ENCODE results near the gene RSPH6A. TPM values are rescaled to one million over a fixed set of nuclear protein-coding genes. Genes with fewer than 3 reads are reported as not detected.

RSPH6A gene
- total RNA-seq, 1 donor from 2014 or later = under 0.01 TPM

DNA sequence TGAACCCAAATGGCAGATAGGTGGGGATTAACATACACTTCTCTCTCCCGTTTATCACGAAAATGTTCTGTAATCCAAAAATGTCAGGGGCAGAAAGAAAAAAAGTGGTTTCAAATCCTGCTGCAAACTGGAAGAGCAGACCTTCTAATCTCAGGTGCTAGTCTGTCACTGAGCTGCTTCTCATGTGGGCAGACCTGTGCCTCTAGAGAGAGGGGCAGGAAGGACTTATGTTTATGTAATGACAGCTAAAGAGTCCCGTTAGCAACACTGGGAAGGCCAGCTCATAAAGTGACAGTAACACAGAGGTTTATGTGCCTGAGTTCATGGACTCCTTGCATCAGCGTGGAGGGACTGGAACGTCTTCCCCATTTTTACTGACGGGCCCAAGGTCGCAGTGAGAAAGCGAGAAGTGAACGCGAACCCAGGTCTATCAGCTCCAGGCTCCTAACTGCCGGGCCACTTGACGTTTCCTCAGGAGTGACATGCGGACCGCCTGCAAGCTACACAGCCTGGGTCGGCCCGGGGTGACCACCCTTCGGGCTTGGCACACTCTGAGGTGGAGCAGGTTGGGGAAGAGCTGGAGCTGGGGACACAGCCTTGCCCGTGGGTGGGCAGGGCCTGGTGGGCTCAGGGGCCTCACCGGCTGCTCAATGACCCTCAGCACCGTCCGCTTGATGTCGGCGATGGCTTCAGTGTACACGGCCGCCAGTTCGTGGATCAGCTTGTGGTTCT lies 9.6 kb upstream of the RSPH6A start:
- no peak for DNase-seq

- DNase-seq = peak; percentile 75
Measured at GRCh38 chr19:45824041-45824471, 8.9 kb upstream of the RSPH6A start.

DNA sequence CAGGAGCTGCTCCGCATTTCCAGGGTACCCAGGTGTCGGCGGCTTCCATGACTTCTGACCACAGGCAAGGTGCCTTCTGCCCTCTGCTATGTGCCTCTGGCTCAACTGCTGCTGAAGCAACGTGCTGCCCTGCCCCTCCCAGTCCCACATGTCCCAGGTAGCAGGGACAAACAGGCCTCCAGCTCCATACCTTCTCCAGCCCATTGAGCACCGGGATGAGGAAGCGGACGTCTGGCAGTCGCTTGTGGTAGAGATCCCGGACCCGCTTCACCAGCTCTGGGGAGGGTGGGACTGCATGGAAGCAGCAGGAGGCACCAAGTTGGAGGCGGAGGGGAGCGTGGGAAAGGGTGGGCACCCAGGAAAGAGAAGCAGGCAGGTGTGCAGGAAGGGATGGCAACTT lies 8.1 kb upstream of the RSPH6A start:
- no peak for DNase-seq

GRCh38 chr19:45822716-45823115 lies 7.6 kb upstream of the RSPH6A start:
- DNase-seq = no peak

DNA sequence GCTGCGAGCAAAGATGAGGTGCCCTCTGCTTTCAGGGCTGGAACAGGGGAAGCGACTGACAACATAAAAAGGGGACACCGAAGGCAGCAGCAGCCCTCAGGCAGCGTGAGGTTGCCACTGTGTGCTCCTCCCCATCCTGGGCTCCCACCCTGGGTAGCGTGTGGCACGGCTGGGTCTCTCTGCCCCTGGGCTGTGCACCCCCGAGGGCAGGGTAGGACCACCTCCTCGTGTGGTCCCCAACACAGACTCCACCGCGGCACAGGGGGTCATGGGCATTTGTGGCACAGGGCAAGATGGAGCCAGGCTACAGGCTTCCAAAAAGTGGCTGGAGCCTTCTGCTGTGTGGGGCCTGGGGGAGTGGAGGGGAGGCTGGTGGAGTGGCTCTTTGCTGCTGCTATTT lies 6.5 kb upstream of the RSPH6A start:
- DNase-seq = no peak

- DNase-seq = no peak
Measured at GRCh38 chr19:45821103-45821521, 6.0 kb upstream of the RSPH6A start.

DNA sequence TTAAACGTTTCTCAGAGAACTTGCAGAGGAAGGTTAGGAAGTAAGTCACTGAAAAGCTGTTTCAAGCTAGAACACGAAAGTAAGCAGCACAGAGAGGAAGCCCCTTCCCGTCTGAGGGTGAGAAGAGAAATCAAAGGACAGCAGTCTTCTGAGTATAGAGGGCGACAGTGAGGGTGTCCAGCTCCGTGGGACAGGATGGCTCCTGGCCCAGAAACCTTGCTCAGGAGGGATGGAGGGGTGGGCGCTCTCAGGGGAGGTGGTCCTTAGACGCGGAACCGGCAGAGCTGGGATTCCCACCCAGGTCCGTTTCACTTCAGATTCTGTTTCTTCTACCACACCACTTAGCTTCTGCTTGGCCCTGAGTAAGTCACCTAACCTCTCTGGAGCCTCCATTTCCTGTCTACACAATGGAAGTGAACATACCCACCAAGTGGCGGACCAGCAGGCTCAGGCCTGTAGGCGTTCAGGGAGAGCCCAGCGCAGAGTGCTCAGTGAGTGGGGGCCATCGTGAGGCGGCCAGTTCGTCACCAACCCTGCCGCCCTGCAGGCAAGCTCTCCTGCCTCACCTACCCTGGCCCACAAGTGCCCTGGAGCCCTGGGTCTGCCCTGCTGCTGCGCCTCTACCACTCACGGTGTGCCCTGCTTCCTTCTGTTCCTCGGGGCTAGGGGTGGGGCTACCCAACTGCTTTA lies 5.5 kb upstream of the RSPH6A start:
- DNase-seq = peak; percentile 76

DNA sequence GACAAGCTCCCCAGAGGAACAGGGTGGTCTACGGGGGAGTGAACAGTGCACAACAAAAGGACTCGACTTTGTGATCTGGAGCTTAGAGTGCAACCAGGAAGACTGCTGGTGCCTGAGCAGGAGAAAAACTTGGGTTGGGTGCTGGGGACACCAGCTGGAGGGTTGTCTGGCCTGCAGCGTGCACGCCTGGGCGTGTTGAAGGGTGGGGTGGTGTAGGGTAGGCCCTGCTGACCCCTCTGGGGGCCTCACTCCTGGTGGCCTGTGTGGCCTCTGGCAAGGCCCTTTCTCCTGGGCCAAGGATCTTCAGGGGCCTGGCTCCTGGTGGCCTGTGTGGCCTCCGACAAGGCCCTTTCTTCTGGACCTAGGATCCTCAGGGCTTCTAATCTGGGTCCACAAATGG lies 4.7 kb upstream of the RSPH6A start:
- DNase-seq = no peak

DNA sequence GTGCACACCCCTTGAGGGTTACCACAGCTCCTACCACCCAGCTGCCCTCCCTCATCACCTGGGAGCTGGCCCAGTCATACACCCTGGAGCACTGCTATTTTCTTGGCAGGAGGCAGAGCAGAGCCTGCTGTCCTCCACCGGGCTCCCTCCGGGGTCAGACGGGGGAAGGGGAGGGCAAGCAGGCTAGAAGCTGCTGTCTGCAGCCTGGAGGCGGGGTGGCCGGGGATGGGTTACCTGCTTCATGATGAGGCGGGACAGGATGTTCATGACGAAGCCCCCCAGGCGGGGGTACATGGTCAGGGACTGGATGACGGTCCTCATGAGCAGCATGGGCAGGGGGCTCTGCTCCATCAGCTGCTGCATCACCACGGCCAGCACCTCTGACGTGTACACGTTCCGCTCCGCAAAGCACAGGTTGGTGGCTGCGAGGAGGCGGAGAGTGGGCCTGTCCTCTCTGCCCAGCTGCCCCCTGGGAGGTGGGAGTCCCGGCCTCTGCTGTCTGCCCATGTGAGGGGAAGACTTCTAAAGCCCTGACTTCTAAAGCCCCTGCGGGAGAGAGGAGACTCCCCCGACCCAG lies 2.7 kb upstream of the RSPH6A start:
- DNase-seq = no peak

GRCh38 chr19:45817010-45817724 lies 2.1 kb upstream of the RSPH6A start:
- peak; percentile 97 for DNase-seq

DNA sequence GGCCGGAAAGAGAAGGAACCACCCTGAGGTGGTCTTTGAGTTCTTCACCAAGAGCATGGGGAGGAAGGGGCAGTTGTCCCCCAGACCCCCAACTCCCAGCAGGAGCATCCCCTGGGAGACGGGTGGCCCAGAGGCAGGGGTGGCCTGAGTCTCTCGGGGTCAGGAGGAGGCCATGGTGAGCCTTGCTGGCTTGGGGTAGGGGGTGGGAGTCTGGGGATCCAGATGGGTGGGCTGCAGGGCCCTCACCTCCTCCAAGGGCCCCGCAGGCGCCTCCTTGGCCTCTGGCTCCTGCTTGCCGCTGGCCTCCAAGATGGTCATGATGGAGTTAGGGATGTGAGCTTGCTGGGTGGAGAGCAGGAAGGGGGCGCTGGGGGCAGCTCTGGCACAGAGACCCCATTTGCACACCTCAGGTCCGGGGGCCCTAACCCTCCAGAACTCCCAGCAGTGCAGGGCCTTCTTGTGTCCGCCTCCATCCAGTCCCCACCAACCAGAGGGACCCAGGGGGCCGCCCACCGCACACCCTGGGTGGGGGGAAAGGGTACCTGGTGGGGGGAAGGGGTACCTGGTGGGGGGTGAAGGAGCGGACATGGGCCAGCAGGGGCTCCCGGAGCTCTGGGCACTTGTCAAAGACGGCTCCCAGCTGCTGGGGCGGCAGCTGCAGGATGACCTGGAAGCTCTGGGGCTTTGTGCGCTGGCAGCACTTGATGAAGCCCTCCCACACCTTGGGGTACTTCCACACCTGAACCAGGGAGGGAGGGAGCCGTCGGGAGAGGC lies 1.3 kb upstream of the RSPH6A start:
- no peak for DNase-seq

GRCh38 chr19:45815481-45816216 lies 541 bp upstream of the RSPH6A start:
- DNase-seq = peak; percentile 51

DNA sequence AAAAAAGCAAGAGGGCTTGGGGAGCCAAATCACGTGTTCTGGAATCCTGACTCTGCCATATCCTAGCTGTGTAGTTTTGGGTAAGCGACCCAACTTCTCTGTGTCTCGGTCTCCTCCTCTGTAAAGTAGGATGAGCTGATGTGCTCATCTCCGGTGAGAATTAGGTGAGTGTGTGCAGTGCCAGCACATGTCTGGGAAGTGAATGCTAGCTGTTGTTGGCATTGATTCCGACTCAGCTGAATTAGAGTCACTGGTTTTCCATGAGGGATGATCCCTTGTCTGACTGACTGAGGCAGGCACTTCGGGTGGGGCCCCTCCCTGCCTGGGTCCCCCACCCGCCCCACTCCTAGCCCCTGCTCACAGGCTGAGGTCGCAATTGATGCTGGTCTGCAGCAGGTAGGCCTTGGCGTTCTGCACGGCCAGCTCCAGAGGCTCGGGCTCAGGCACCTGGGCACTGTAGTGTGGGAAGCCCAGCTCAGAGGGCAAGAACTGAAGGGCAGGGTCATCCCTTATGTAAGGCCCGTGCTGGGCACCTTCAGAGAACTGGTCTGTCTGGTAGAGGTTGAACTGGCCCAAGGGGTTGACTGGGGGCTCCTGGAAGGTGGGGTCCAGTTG lies 835 bp downstream of the RSPH6A start:
- no peak for DNase-seq

DNA sequence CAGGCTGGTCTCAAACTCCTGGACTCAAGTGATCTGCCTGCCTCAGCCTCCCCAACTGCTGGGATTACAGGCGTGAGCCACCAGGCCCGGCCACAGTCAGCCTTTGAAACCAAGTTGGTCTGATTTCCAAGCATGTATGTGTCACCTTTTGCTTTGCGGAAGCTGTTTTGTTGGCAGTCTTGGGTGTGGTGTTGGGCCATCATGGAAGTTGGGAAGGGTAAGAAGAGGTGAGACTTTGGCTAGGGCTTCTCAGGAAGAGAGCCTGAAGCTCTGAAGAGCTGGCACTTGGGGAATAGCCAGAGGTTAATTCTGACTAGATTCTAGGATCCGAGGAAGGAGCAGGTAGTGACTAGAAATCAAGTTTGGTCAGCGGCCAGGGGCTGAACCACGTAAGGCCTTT lies 2.8 kb downstream of the RSPH6A start:
- DNase-seq = no peak

GRCh38 chr19:45809643-45810159 lies 5.4 kb downstream of the RSPH6A start:
- peak; percentile 66 for DNase-seq

- no peak for DNase-seq
Measured at GRCh38 chr19:45805719-45806118, 9.4 kb downstream of the RSPH6A start.

GRCh38 chr19:45804959-45805230 lies 10.2 kb downstream of the RSPH6A start:
- no peak for DNase-seq

DNA sequence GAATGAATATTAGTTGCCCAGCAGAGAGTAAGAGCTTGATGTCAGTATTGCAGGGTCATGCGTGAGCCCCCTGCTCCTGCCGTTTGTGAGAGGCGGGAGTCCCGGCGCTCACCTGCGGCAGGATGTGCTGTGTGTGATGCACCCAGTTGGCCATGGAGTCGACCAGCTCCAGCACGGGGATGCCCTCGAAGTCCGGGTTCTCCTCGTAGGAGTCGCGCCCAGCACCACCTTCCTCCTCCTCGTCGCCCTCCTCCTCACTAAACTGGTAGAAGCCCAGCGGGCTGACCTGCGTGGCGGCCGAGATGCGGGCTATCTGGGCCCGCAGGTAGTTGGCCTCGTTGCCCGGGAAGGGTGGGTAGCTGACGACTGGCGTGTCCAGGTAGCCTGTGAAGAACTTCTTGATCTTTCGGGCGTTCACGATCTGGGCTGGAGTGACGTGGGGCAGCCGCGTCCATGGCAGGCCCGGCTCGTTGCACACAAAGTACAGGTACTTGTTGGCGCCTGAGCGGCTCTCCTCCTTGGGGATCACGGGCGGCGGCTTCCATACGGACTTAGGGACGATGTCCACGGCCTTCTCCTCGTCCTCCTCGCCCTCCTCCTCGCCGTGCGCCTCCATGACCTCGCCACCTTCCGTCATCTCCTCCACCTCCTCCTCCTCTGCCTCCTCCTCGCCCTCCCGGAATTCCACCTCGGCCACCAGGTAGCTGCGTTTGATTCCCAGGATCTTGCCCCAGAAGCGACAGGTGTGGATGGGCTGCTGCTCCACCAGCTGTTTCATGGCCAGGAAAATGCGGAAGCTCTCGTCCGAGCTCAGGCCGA lies 10.8 kb downstream of the RSPH6A start:
- DNase-seq = no peak

DNA sequence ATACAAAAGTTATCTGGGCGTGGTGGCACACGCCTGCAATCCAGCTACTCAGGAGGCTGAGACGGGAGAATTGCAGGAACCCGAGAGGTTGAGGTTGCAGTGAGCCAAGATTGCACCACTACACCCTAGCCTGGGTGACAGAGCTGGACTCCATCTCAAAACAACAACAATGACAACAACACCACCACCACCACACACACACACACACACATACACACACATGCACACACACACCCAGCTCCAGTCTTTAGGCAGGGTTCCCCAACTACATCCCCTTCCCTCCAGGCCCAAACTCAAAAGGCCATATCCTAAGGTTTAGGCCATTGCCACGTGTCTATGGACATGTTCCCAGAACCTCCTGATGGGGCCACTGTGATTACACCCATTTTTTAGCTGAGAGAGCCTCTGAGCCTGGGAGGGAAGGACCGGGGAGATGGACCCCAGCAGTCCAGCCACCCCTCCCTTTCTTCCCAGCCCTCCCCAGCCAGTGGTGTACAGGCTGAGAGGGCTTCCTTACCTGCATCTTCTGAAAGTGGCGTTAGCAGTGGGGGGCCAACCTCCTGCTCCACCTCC lies 13.4 kb downstream of the RSPH6A start:
- no peak for DNase-seq

GRCh38 chr19:45800070-45800553 lies 15.0 kb downstream of the RSPH6A start:
- DNase-seq = no peak

All from dermis blood vessel endothelial cell (primary cell).